Raji (cell line): ENCODE data around the gene CACNG6.

Experiments
- POLR2A ChIP-seq: IDR thresholded peaks from 2 replicates; pipeline ENCODE4 v1.6.1; 2011; ENCODE audit warnings: low read depth, low read length, control low read depth; ENCODE audit not compliant: insufficient read depth

Gene CACNG6

DNA sequence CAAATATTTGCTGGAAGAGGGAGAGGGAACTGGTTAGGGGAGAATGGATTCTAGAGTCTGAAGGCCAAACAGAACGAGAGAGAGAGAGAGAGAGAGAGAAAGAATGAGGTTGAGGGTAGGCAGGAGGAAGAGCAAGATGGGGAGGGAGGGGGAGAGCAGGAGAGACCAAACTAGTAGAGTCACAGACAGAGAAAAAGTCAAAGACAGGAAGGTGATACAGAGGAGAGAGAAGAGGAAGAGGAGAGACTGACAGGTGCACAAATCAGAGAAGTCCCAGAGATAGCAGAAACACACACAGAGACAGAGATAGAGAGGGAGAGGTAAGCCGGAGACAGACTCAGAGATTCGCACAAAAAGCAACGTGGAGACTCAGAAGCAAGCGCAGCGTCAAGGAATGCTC, 5.6 kb upstream of the CACNG6 start:
- TF ChIP-seq POLR2A: no peak

DNA sequence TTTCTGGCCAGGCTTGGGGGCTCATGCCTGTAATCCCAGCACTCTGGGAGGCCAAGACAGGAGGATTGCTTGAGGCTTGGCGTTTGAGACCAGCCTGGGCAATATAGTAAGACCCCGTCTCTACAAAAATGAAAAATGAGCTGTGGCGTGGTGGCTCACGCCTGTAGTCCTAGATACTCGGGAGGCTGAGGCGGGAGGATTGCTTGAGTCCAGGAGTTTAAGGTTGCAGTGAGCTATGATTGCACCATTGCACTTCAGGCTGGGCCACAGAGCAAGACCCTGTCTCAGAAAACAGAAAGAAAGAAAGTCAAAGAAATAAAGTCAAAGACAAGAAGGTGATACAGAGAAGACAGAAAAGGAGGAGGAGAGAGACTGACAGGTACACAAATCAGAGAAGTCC, 2.5 kb upstream of the CACNG6 start:
- TF ChIP-seq POLR2A: no peak

DNA sequence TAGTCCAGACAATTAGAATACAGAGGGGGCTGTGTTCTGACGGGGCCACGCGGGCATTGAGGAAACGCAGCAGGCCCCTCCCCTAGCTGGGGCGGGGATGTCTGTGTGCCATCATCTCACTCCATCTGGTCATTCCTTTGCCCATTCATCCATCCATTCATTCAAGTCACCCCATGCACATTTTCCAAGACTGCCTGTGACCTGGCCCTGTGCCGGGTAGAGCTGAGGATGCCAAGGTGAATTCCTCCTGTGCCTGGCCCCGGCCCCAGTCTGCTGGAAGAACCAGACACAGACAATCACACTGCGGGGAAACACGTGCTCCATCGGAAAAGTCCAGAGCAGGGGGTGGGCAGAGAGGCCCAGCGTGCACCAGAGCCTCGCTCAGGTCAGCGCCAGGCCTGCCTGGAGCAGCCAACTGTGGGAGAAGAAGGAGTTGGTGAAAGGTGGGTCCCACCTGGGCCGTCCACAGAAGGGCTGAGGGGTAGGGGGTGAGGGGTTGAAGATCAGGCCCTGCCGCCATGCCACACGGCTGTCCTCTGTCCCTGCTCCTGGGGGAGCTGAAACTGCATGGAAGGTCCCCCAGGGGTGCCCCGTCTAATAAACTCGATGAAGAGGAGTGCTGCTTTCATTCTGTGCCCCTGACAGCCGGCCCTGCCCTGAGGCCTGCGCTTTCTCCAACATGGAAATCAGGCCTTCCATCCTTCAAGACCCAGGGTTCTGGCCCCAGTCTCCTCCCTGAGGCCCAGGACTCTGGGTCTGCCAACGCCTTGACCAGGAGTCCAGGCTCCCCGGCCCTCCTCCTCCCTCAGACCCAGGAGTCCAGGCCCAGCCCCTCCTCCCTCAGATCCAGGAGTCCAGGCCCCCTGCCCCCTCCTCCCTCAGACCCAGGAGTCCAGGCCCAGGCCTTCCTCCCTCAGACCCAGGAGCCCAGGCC, 1.6 kb upstream of the CACNG6 start:
- TF ChIP-seq POLR2A: no peak

DNA sequence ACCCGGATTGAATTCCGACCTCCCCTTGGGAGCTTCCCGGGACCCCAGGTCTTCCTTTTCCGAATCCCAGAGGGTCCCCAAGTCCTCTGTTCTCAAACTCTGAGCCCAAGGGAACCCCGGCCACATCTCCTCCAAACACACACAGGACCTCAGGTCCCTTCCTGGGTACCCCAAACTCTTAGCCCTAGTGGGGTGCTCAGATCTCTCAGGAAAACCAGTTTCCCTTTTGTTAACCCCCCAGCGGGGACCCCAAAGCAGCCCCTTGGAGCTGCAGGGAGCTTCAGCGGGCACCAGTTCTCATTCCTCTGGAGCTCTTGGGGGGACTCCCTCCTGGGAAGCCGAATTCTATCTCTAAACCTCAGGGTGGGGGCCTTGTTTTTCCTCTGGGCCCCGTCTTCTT, 774 bp downstream of the CACNG6 start:
- no peak for TF ChIP-seq POLR2A

DNA sequence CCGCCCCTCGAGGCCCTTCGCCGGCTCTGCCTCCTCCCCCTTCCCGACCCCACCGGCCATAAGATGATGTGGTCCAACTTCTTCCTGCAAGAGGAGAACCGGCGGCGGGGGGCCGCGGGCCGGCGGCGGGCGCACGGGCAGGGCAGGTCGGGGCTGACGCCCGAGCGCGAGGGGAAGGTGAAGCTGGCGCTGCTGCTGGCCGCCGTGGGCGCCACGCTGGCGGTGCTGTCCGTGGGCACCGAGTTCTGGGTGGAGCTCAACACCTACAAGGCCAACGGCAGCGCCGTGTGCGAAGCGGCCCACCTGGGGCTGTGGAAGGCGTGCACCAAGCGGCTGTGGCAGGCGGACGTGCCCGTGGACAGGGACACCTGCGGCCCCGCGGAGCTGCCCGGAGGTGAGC, 1.4 kb downstream of the CACNG6 start:
- TF ChIP-seq POLR2A: no peak

DNA sequence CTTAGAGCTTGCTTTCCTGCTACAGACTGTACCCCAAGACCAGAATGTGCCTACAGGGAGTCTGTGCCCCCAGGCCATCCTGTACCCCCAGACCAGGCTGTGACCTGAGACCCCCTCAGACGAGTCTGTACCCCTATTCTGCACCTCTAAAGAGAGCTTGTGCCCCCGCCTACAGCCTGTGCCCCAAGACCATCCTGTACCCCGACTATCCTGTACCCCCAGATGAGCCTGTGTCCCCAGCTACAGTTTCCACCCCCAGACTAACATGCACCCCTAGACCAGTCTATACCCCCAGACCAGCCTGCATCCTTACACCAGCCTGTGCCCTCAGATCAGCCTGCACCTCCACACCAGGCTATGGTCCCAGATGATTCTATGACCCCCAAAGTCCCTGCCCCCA, 2.0 kb downstream of the CACNG6 start:
- no peak for TF ChIP-seq POLR2A

DNA sequence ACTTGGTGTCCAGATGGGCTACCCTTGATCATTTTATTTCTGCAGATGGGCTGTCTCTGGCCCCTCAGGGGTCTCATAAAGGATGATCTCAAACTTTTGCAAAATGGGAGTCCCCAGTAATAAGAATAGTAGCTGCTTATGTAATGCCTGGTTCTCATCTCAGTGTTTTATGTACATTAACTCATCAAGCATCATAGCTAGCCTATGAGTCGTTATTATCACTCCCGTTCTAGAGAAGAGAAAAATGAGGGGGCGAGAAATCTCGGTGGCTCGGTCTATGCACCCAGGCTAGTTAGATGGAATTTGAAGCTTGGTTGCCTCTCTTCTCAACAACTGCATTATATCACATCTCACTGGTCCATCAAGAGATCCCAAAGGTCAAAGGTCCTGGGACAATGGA, 3.4 kb downstream of the CACNG6 start:
- TF ChIP-seq POLR2A: no peak

DNA sequence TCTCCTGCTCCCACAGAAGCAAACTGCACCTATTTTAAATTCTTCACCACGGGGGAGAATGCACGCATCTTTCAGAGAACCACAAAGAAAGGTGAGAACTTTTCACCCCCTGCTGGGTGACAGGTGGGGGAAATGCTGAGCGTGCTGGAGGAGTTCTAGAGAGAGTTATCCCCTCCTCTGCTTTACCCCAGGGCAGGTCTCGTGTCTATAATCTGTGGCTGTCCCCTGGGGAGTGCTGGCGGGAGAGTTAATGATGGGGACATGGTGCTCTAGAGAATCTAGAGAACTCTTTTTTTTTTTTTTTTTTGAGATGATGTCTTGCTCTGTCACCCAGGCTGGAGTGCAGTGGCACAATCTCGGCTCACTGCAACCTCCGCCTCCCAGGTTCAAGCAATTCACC, 6.8 kb downstream of the CACNG6 start:
- no peak for TF ChIP-seq POLR2A

DNA sequence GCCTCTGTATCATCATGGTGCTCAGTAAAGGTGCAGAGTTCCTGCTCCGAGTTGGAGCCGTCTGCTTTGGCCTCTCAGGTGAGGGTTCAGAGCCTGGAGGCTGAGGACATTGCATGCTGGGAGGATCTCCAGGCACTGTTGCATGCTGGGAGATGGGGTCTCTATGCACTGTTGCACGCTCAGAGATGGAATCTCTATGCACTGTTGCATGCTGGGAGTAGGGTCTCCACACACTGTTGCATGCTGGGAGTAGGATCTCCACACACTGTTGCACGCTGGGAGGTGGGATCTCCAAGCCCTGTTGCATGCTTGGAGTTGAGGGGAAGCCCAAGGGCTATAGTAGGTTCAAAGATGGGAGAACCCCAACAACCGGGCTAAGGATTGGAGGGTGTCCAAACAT, 8.3 kb downstream of the CACNG6 start:
- no peak for TF ChIP-seq POLR2A

DNA sequence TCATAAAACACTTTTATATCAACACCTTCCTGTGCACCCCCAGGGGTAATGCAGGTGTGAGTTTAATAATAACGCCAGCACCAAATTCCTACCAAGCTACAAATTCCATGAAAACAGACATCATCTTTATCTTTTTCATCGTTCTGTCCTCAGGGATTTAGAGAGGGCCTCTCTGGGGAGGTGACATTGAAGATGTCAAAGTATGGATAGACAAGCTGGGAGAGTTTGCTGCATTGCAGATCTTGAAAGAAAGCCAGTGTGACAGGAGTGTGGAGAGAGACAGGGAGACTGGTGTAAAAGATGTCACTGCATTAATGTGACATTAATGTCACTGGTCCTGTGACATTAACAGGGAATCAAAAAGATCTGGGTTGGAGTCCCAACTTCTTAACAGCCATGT, 10.1 kb downstream of the CACNG6 start:
- no peak for TF ChIP-seq POLR2A

DNA sequence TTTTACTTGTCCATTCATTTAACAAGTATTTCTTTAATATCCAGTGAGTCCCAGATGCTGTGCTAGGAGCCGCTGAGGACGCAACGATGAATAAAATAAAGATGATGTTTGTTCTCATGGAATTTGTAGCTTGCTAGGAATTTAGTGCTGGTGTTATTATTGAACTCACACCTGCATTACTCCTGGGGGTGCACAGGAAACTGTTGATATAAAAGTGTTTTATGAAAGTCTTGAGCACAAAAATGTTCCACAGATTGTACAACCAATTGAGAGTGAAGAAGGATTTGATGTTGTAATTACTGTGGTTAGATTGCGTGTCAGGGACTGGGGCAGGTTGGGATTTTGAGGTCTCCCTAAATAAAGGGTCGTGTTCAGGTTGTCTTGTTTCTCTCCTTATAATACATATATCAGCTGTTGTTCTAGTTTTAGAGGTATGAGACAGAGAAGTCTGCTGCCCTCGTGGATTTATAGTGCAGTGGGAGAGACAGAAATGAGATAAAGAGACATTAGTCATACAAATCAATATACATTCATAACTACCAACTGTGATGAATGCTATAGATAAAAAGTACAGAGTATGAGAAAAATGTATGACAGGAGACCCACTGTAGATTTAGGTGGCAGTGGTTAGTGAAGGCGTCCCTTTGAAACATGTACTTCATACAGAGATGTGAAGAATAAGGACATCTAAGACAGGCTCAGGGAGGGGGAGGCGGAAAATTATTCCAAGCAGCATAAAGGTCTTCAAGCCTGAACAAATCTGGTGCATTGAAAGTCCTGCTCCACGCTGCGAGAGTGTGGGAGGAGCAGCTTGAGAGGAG, 11.3 kb downstream of the CACNG6 start:
- no peak for TF ChIP-seq POLR2A

DNA sequence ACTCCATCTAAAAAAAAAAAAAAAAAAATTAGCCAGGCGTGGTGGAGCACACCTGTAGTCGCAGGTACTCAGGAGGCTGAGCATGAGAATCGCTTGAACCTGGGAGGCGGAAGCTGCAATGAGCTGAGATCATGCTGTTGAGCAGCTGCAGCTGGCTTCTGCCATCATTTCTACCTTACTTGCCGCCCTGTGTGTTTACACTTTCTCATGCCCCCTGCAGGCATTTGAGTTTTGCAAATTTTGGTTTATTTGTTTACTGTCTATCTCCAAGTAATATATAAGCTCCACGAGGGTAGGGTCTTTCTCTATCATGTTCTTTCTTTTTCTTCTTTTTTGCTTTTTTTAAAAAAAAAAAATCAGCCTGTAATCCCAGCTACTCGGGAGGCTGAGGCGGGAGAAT, 18.0 kb downstream of the CACNG6 start:
- no peak for TF ChIP-seq POLR2A

DNA sequence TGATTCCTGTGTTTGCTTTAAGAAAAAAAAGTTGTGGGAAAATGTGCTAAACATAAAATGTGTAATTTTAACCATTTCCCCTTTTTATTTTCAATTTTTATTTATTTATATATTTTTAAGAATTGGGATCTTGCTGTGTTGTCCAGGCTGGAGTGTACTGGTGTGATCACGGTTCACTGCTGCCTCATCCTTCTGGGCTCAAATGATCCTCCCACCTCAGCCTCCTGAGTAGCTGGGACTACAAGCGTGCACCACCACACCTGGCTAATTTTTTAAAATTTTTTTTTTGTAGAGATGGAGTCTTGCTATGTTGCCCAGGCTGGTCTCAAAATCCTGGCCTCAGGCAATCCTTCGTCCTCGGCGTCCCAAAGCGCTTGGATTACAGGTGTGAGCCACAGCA, 19.0 kb downstream of the CACNG6 start:
- TF ChIP-seq POLR2A: no peak

DNA sequence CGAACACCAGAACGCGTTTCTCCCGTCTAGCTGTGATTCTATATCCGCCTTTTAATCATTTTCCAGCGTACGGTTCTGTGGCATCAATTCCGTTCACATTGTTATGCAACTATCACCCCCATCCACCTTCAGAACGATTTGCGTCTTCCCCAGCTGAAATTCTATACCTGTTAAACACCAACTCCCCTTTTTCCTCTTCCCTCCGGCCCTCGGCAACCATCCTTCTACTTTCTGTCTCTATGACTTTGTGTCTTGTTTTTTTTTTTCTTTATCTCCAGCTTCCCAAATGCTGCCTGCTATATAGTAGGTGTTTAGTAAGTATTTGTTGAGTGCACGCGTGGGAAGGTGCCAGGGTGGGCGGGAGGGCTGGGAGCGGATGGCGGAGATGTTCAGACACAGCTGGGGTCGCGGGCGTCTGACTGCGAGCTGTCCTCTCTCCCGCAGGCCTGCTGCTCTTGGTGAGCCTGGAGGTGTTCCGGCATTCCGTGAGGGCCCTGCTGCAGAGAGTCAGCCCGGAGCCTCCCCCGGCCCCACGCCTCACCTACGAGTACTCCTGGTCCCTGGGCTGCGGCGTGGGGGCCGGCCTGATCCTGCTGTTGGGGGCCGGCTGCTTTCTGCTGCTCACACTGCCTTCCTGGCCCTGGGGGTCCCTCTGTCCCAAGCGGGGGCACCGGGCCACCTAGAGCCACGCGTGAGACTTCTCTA, 20.2 kb downstream of the CACNG6 start:
- no peak for TF ChIP-seq POLR2A

DNA sequence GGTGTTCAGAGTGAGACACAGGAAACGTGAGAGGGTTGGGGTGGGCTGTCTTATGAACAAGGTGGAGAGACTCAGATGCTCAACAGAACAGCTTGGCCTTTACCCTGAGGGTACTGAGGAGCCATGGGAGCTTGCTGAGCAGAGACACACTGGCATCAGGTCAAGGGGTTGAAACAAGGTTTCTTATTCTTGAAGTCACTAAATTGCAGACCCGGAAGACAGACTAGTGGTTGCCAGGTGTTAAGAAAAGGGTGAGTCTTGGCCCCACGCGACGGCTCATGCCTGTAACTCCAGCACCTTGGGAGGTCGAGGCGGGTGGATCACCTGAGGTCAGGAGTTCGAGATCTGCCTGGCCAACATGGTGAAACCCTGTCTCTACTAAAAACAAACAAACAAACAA, 22.4 kb downstream of the CACNG6 start:
- no peak for TF ChIP-seq POLR2A
